H9 (cell line): ENCODE data around the gene MCF2L. TPM values are rescaled to one million over a fixed set of nuclear protein-coding genes. Genes with fewer than 3 reads are reported as not detected.

ENCODE experiments used
- DNase-seq: peaks from one replicate; pipeline ENCODE4 v3.0.0-alpha.2; 2017
- H2AFZ ChIP-seq: one replicate; pipeline ENCODE4 v1.6.1; 2013; ENCODE audit warnings: mild to moderate bottlenecking, low read length, control low read depth, moderate library complexity
- H2AK5ac ChIP-seq: 2 replicates; pipeline ENCODE4 v1.6.1; 2013; ENCODE audit warnings: low read length, control low read depth, mixed read lengths; ENCODE audit not compliant: insufficient read length
- H2BK120ac ChIP-seq: one replicate; pipeline ENCODE4 v1.6.1; 2013; ENCODE audit warnings: low read depth, mild to moderate bottlenecking, low read length, control low read depth, inconsistent platforms; ENCODE audit not compliant: poor library complexity, severe bottlenecking
- H2BK12ac ChIP-seq: 2 replicates; pipeline ENCODE4 v1.6.1; 2013; ENCODE audit warnings: low read length, control low read depth, mixed read lengths, low read depth; ENCODE audit not compliant: insufficient read length
- H2BK15ac ChIP-seq: 2 replicates; pipeline ENCODE4 v1.6.1; 2013; ENCODE audit warnings: low read depth, low read length, control low read depth
- H2BK20ac ChIP-seq: one replicate; pipeline ENCODE4 v1.6.1; 2013; ENCODE audit warnings: low read depth, mild to moderate bottlenecking, low read length, control low read depth, inconsistent platforms; ENCODE audit not compliant: poor library complexity, severe bottlenecking
- H2BK5ac ChIP-seq: 2 replicates; pipeline ENCODE4 v1.6.1; 2013; ENCODE audit warnings: low read length, control low read depth, mixed read lengths; ENCODE audit not compliant: insufficient read length
- H3K14ac ChIP-seq: 2 replicates; pipeline ENCODE4 v1.6.1; 2013; ENCODE audit warnings: low read length, control low read depth; ENCODE audit not compliant: insufficient read depth
- H3K18ac ChIP-seq: 2 replicates; pipeline ENCODE4 v1.6.1; 2013; ENCODE audit warnings: low read depth, mild to moderate bottlenecking, mixed read lengths, low read length, control low read depth; ENCODE audit not compliant: insufficient read length
- H3K23ac ChIP-seq: 2 replicates; pipeline ENCODE4 v1.6.1; 2013; ENCODE audit warnings: low read length, control low read depth, mixed read lengths, low read depth; ENCODE audit not compliant: insufficient read length
- H3K23me2 ChIP-seq: 2 replicates; pipeline ENCODE4 v1.6.1; 2013; ENCODE audit warnings: low read depth, mild to moderate bottlenecking, mixed read lengths, low read length, control low read depth; ENCODE audit not compliant: insufficient read length, poor library complexity, severe bottlenecking
- H3K27ac ChIP-seq: 2 replicates; pipeline ENCODE4 v1.5.1; 2013; ENCODE audit warnings: low read length, control low read depth, mixed read lengths, low read depth; ENCODE audit not compliant: insufficient read length
- H3K27me3 ChIP-seq: 2 replicates; pipeline ENCODE4 v1.6.1; 2013; ENCODE audit warnings: low read length, control low read depth, inconsistent platforms; ENCODE audit not compliant: insufficient read depth
- H3K4ac ChIP-seq: 2 replicates; pipeline ENCODE4 v1.6.1; 2013; ENCODE audit warnings: low read depth, mild to moderate bottlenecking, control low read depth, inconsistent platforms, low read length, moderate library complexity
- H3K4me1 ChIP-seq: 2 replicates; pipeline ENCODE4 v1.6.1; 2013; ENCODE audit warnings: low read length, control low read depth, inconsistent platforms; ENCODE audit not compliant: insufficient read depth
- H3K4me2 ChIP-seq: 2 replicates; pipeline ENCODE4 v1.6.1; 2013; ENCODE audit warnings: low read length, control low read depth, mixed read lengths; ENCODE audit not compliant: insufficient read length, insufficient read depth
- H3K56ac ChIP-seq: 2 replicates; pipeline ENCODE4 v1.6.1; 2013; ENCODE audit warnings: low read depth, mild to moderate bottlenecking, mixed read lengths, low read length, control low read depth; ENCODE audit not compliant: insufficient read length
- H3K79me1 ChIP-seq: 2 replicates; pipeline ENCODE4 v1.6.1; 2013; ENCODE audit warnings: low read depth, mild to moderate bottlenecking, moderate library complexity, low read length, control low read depth, inconsistent platforms; ENCODE audit not compliant: insufficient read depth, poor library complexity, severe bottlenecking
- H3K79me2 ChIP-seq: 2 replicates; pipeline ENCODE4 v1.6.1; 2013; ENCODE audit warnings: low read length, control low read depth, inconsistent platforms; ENCODE audit not compliant: insufficient read depth
- H3K9ac ChIP-seq: 2 replicates; pipeline ENCODE4 v1.6.1; 2013; ENCODE audit warnings: low read length, control low read depth, mixed read lengths; ENCODE audit not compliant: insufficient read length; ENCODE audit errors: extremely low read depth
- H3K9me3 ChIP-seq: one replicate; pipeline ENCODE4 v1.6.1; 2013; ENCODE audit warnings: low read depth, low read length, inconsistent platforms; ENCODE audit not compliant: control insufficient read depth
- H3T11ph ChIP-seq: one replicate; pipeline ENCODE4 v1.6.1; 2013; ENCODE audit warnings: mild to moderate bottlenecking, low read length, control low read depth, inconsistent platforms
- H4K20me1 ChIP-seq: one replicate; pipeline ENCODE4 v1.6.1; 2013; ENCODE audit not compliant: control insufficient read depth, insufficient read length, insufficient read depth
- H4K5ac ChIP-seq: 2 replicates; pipeline ENCODE4 v1.6.1; 2013; ENCODE audit warnings: low read depth, mild to moderate bottlenecking, mixed read lengths, low read length, control low read depth; ENCODE audit not compliant: insufficient read length
- H4K8ac ChIP-seq: replicated peaks from 2 replicates; pipeline ENCODE4 v1.6.1; 2013; ENCODE audit warnings: low read length, control low read depth, mixed read lengths, low read depth; ENCODE audit not compliant: insufficient read length
- H4K91ac ChIP-seq: 2 replicates; pipeline ENCODE4 v1.6.1; 2013; ENCODE audit warnings: low read depth, mild to moderate bottlenecking, moderate library complexity, mixed read lengths, low read length, control low read depth; ENCODE audit not compliant: insufficient read length
- H3K27ac Mint-ChIP-seq, 3 experiments: 2 replicates in 2 of 3; 3 replicates in 1 of 3; pipeline ENCODE4 v1.8.0; 2020 to 2021; ENCODE audit warnings: mixed read lengths in 3 of 3, mild to moderate bottlenecking in 1 of 3, moderate library complexity in 1 of 3
- H3K27me3 Mint-ChIP-seq: 2 replicates; pipeline ENCODE4 v1.8.0; 2021; ENCODE audit warnings: low read depth, mild to moderate bottlenecking, moderate library complexity, mixed read lengths
- H3K36me3 Mint-ChIP-seq, 3 experiments: 2 replicates in 2 of 3; 3 replicates in 1 of 3; pipeline ENCODE4 v1.8.0; 2020 to 2021; ENCODE audit warnings: low read depth in 3 of 3, mixed read lengths in 3 of 3; ENCODE audit not compliant: insufficient read depth in 1 of 3
- H3K4me1 Mint-ChIP-seq, 2 experiments: 2 replicates each; pipeline ENCODE4 v1.8.0; 2020; ENCODE audit warnings: mixed read lengths in 2 of 2
- H3K4me3 Mint-ChIP-seq, 2 experiments: 2 replicates in 1 of 2; 3 replicates in 1 of 2; pipeline ENCODE4 v1.8.0; 2020 to 2021; ENCODE audit warnings: mild to moderate bottlenecking in 2 of 2, mixed read lengths in 2 of 2, moderate library complexity in 1 of 2
- H3K9me3 Mint-ChIP-seq, 2 experiments: 2 replicates in 1 of 2; 3 replicates in 1 of 2; pipeline ENCODE4 v1.8.0; 2020; ENCODE audit warnings: mild to moderate bottlenecking in 2 of 2, mixed read lengths in 2 of 2, moderate library complexity in 1 of 2
- WGBS: extraction: QIAGEN DNeasy Blood & Tissue Kit; methylation state at CpG from one replicate; pipeline ENCODE4 v1.1.7; 2013; ENCODE audit warnings: missing lambda C conversion rate, low lambda C conversion rate, mixed read lengths; ENCODE audit not compliant: insufficient read length; ENCODE audit errors: extremely low coverage; 5-methylcytosine and 5-hydroxymethylcytosine counted together
- total RNA-seq: library from RNA; stranded (reverse); gene quantifications from 2 replicates; pipeline ENCODE4 v1.2.1, GENCODE V29; 2021
- TF ChIP-seq, protein P1 (sequence below): fragments of 200-600 bp; sonication (generic); conservative IDR thresholded peaks from 3 replicates; pipeline ENCODE4 v1.8.0; 2021; ENCODE audit warnings: antibody characterized with exemption, mild to moderate bottlenecking

The MCF2L gene
- total RNA-seq, 1 experiment from 2014 or later, result 18.5 TPM

DNA sequence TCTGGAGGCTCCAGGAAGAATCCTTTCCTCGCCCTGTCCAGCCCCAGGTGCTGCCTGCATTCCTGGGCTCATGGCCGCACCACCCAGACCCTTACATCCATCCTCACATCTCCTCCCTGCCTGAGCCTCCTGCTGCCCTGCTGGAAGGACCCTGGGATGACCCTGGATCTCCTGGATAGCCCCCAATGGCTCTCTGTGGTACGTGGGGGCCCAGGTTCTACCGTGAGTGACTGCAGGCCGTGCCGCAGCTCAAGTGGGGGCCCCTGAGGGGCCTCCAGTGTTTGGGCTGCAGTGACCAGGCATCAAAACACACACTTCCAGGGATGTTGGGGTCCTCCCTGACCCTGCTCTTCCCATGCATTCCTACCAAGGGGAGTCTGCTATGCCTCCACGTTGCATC lies 8.3 kb upstream of the MCF2L start:
- Mint-ChIP-seq H3K4me1 (peaks cover 21 to 28% of the 10 kb centered on the region in 2 experiments), H3K9me3 (no peaks in the 10 kb centered on the region), H3K36me3 (peaks cover 0 to 4% (median 0%) of the 10 kb centered on the region in 3 experiments; a peak in 4 of 7 replicates), H3K27me3 (peaks cover 7% of the 10 kb centered on the region), H3K27ac (no peak overlapping the region), H3K4me3 (no peak overlapping the region)
- no peak for DNase-seq
- Histone ChIP-seq H3K9me3 (no peaks in the 10 kb centered on the region), H3K56ac (no peak overlapping the region), H4K91ac (no peak overlapping the region), H3K18ac (no peak overlapping the region), H3K79me2 (no peaks in the 10 kb centered on the region), H3T11ph (no peak overlapping the region), H2BK20ac (no peak overlapping the region), H3K4me2 (no peak overlapping the region), H2BK5ac (no peak overlapping the region), H3K14ac (no peak overlapping the region), H3K4ac (no peak overlapping the region), H4K5ac (no peak overlapping the region), H2AFZ (no peak overlapping the region), H2BK12ac (no peak overlapping the region), H3K9ac (no peak overlapping the region), H3K23ac (no peak overlapping the region), H3K23me2 (no peaks in the 10 kb centered on the region), H4K20me1 (no peaks in the 10 kb centered on the region), H2AK5ac (no peak overlapping the region), H4K8ac (no peak overlapping the region), H3K27me3 (no peaks in the 10 kb centered on the region), H2BK15ac (no peak overlapping the region), H3K79me1 (no peaks in the 10 kb centered on the region), H3K27ac (no peak overlapping the region), H3K4me1 (no peaks in the 10 kb centered on the region; the same call in 1 of the 2 replicates), H2BK120ac (no peak overlapping the region)
- no CpG with 5 or more reads among the region's 7 CpGs for WGBS
- TF ChIP-seq, protein P1, sequence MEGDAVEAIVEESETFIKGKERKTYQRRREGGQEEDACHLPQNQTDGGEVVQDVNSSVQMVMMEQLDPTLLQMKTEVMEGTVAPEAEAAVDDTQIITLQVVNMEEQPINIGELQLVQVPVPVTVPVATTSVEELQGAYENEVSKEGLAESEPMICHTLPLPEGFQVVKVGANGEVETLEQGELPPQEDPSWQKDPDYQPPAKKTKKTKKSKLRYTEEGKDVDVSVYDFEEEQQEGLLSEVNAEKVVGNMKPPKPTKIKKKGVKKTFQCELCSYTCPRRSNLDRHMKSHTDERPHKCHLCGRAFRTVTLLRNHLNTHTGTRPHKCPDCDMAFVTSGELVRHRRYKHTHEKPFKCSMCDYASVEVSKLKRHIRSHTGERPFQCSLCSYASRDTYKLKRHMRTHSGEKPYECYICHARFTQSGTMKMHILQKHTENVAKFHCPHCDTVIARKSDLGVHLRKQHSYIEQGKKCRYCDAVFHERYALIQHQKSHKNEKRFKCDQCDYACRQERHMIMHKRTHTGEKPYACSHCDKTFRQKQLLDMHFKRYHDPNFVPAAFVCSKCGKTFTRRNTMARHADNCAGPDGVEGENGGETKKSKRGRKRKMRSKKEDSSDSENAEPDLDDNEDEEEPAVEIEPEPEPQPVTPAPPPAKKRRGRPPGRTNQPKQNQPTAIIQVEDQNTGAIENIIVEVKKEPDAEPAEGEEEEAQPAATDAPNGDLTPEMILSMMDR, result no peak
